Fibroblast of skin of right quadriceps (primary cell): Measurements from ENCODE around the gene TNNI3K.

Source experiments
- DNase-seq: peaks from one replicate; pipeline ENCODE4 v3.0.0-alpha.2; 2013

Gene TNNI3K

GRCh38 chr1:74395571-74395970, 160.4 kb downstream of the TNNI3K start:
- DNase-seq: no peak

- DNase-seq: no peak
Measured at GRCh38 chr1:74396462-74396861, 161.3 kb downstream of the TNNI3K start.

GRCh38 chr1:74396933-74397332, 161.7 kb downstream of the TNNI3K start:
- DNase-seq: no peak

- DNase-seq: no peak
Measured at GRCh38 chr1:74399249-74399648, 164.1 kb downstream of the TNNI3K start.

- no peak for DNase-seq
Measured at GRCh38 chr1:74402873-74403272, 167.7 kb downstream of the TNNI3K start.

GRCh38 chr1:74403606-74404005, 168.4 kb downstream of the TNNI3K start:
- DNase-seq: no peak

- no peak for DNase-seq
Measured at GRCh38 chr1:74406759-74407158, 171.6 kb downstream of the TNNI3K start.

GRCh38 chr1:74407902-74408301, 172.7 kb downstream of the TNNI3K start:
- DNase-seq: no peak

- DNase-seq: no peak
Measured at GRCh38 chr1:74412244-74412643, 177.1 kb downstream of the TNNI3K start.

GRCh38 chr1:74415935-74416334, 180.7 kb downstream of the TNNI3K start:
- DNase-seq: no peak

- DNase-seq: no peak
Measured at GRCh38 chr1:74419611-74420010, 184.4 kb downstream of the TNNI3K start.

- no peak for DNase-seq
Measured at GRCh38 chr1:74420467-74420866, 185.3 kb downstream of the TNNI3K start.

- DNase-seq: peak; percentile 30
Measured at GRCh38 chr1:74422421-74423292, 187.5 kb downstream of the TNNI3K start.

- peak; percentile 20 for DNase-seq
Measured at GRCh38 chr1:74423471-74423870, 188.3 kb downstream of the TNNI3K start.

- DNase-seq: peak; percentile 4
Measured at GRCh38 chr1:74425676-74426075, 190.5 kb downstream of the TNNI3K start.

- no peak for DNase-seq
Measured at GRCh38 chr1:74426208-74426937, 191.2 kb downstream of the TNNI3K start.

- peak; percentile 49 for DNase-seq
Measured at GRCh38 chr1:74427681-74428080, 192.5 kb downstream of the TNNI3K start.

- DNase-seq: peak; percentile 2
Measured at GRCh38 chr1:74429580-74429979, 194.4 kb downstream of the TNNI3K start.

- no peak for DNase-seq
Measured at GRCh38 chr1:74430342-74430934, 195.3 kb downstream of the TNNI3K start.

GRCh38 chr1:74431531-74431930, 196.3 kb downstream of the TNNI3K start:
- DNase-seq: no peak

- no peak for DNase-seq
Measured at GRCh38 chr1:74432325-74432724, 197.1 kb downstream of the TNNI3K start.

GRCh38 chr1:74434321-74434720, 199.1 kb downstream of the TNNI3K start:
- no peak for DNase-seq

GRCh38 chr1:74436078-74436477, 200.9 kb downstream of the TNNI3K start:
- DNase-seq: no peak

GRCh38 chr1:74437035-74437434, 201.8 kb downstream of the TNNI3K start:
- no peak for DNase-seq
